K562 (cell line): ENCODE measurements around the gene RNF41. TPM values are rescaled to one million over a fixed set of nuclear protein-coding genes. Genes with fewer than 3 reads are reported as not detected.
A peak's percentile ranks its signal among the peaks of the same experiment; 100 is the strongest.

Experiments
- ETV6 ChIP-seq, 3 experiments: fragments of 150-350 bp in 1 of 3; sonication (generic) in 1 of 3; formaldehyde crosslinking in 1 of 3; IDR thresholded peaks; 2 replicates each; pipeline versions ENCODE4 v1.6.1 to v1.8.0; 2014 to 2022; ENCODE audit warnings: borderline replicate concordance in 2 of 3, low read depth in 2 of 3, antibody characterized with exemption in 1 of 3, low read length in 1 of 3, mild to moderate bottlenecking in 1 of 3, missing genetic modification reagents in 1 of 3
- GTF2E2 ChIP-seq: fragments of 200-800 bp; sonication (Bioruptor generic); IDR thresholded peaks from 2 replicates; pipeline ENCODE4 v1.6.1; 2016; ENCODE audit warnings: missing genetic modification characterization, missing compliant biosample characterization
- PHF20 ChIP-seq: fragments of 450-650 bp; IDR thresholded peaks from 2 replicates; pipeline ENCODE4 v1.6.1; 2018; ENCODE audit not compliant: partially characterized antibody
- PKNOX1 ChIP-seq: fragments of 450-650 bp; IDR thresholded peaks from 2 replicates; pipeline ENCODE4 v1.6.1; 2016
- STAT5A ChIP-seq: IDR thresholded peaks from 2 replicates; pipeline ENCODE4 v1.6.1; 2012; ENCODE audit warnings: low read length, inconsistent platforms, borderline replicate concordance
- TAF1 ChIP-seq: IDR thresholded peaks from 2 replicates; pipeline ENCODE4 v1.6.1; 2011; ENCODE audit warnings: mild to moderate bottlenecking, low read length, moderate library complexity; ENCODE audit not compliant: insufficient read depth, control insufficient read depth, severe bottlenecking; ENCODE audit errors: extremely low read depth
- TOE1 ChIP-seq, 2 experiments: fragments of 450-650 bp in 1 of 2; sonication (generic) in 1 of 2; formaldehyde crosslinking in 1 of 2; IDR thresholded peaks; 2 replicates each; pipeline versions ENCODE4 v1.7.1 to v1.8.0; 2016 to 2022; ENCODE audit warnings: borderline replicate concordance in 2 of 2, mild to moderate bottlenecking in 2 of 2, antibody characterized with exemption in 1 of 2, inconsistent platforms in 1 of 2, low read depth in 1 of 2, missing genetic modification reagents in 1 of 2, moderate library complexity in 1 of 2
- TRIM28 ChIP-seq: fragments of 450-650 bp; IDR thresholded peaks from 2 replicates; pipeline ENCODE4 v1.6.1; 2017
- ZNF79 ChIP-seq: fragments of 250-450 bp; sonication (Bioruptor Pico); IDR thresholded peaks from 2 replicates; pipeline ENCODE4 v1.4.0; 2020; ENCODE audit warnings: low read depth, mild to moderate bottlenecking, moderate library complexity
- ZZZ3 ChIP-seq: fragments of 450-650 bp; IDR thresholded peaks from 2 replicates; pipeline ENCODE4 v1.6.1; 2016; ENCODE audit warnings: antibody characterized with exemption, mild to moderate bottlenecking, moderate library complexity
- polyA plus RNA-seq, 8 experiments: library from polyadenylated mRNA; depleted of rRNA in 4 of 8; stranded (reverse) in 5 of 8; unstranded in 3 of 8; fragments of >200 nt; fragmentation: Nextera tagmentation in 2 of 8; fragmentation: Illumina TruSeq in 1 of 8; extraction: Ambion mirVana in 2 of 8; extraction: Trizol in 1 of 8; gene quantifications; 2 replicates each; pipeline versions ENCODE4 v1.2.1 to v1.2.3, GENCODE V29; 2011 to 2014; ENCODE audit warnings: inconsistent platforms in 1 of 8, missing spikeins in 1 of 8
- total RNA-seq, 7 experiments: library from RNA; depleted of rRNA in 6 of 7; stranded (reverse); fragments of >200 nt in 6 of 7; fragmentation: Illumina TruSeq in 2 of 7; extraction: Trizol in 2 of 7; gene quantifications; 2 replicates each; pipeline versions ENCODE4 v1.2.1 to v1.2.3, GENCODE V29; 2011 to 2021; ENCODE audit warnings: low replicate concordance in 1 of 7
- TF ChIP-seq, protein P1 (sequence below): fragments of 450-650 bp; formaldehyde crosslinking; IDR thresholded peaks from 2 replicates; pipeline ENCODE4 v1.4.0; 2022; ENCODE audit warnings: missing genetic modification characterization

RNF41 gene
- total and polyA plus RNA-seq, 9 of the 15 experiments (the other 6 are each of a cell fraction or from before 2014, with no cell fraction given) = 28.2 to 46.8 (median 33.8) TPM

DNA sequence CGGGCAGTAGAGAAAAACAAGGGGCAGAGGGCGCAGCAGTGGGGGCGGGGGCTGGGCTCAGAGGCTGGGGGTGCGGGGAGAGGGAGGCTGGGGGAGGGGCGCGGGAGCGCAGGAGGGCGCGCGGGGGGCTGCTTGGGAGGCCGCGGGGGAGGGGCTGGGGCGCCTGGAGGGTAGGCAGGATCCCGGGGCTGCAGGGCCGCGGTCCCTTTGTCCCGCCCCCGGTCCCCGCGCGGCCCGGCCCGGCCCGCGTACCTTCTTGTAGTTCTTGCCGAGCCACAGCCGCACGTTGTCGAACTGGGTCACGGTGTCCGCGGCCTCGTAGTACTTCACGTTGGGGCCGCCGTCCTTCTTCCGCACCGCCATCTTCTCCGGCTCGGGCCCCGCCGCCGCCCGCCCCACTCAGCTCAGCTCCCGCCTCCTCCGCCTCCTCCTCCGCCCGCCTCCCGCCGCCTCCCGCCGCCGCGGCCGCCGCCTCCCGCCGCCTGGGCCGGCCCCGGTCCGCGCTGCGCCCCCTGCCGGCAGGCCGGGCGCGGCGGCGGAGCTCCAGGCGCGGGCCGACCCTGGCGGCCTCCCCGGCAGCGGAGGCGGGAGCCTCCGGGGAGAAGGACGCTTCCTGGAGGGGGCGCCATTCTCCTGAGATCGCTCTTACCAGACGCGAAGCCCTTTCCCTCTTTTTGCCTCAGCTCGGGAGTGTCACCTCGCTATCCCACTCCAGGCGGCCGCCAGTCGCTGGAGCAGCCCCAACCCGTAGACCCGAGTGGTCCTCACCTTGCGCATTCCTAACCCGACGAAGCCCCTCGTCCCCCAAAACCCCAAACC is 32.4 kb downstream of the RNF41 start, which contains the start of gene SMARCC2 (continued):
- TF ChIP-seq, protein P1, sequence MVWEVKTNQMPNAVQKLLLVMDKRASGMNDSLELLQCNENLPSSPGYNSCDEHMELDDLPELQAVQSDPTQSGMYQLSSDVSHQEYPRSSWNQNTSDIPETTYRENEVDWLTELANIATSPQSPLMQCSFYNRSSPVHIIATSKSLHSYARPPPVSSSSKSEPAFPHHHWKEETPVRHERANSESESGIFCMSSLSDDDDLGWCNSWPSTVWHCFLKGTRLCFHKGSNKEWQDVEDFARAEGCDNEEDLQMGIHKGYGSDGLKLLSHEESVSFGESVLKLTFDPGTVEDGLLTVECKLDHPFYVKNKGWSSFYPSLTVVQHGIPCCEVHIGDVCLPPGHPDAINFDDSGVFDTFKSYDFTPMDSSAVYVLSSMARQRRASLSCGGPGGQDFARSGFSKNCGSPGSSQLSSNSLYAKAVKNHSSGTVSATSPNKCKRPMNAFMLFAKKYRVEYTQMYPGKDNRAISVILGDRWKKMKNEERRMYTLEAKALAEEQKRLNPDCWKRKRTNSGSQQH (CRISPR knock-in tag) = 0 out of 2 replicates have a peak, but pooled peaks have one; percentile 14
- TF ChIP-seq STAT5A (no peak), ZNF79 (CRISPR knock-in tag) (no peak), GTF2E2 (tag) (no peak; the same call in 1 of the 2 replicates), PHF20 (no peak), ETV6 (IDR thresholded peaks at IDR 0.05; ENCODE audit: borderline replicate concordance in 1 of 2, low read depth in 2 of 2, low read length in 1 of 2) (no peak), ETV6 (CRISPR knock-in tag; IDR thresholded peaks at IDR 0.05; ENCODE audit: borderline replicate concordance) (no peak), PKNOX1 (no peak), TOE1 (IDR thresholded peaks at IDR 0.05; ENCODE audit: borderline replicate concordance) (peak; percentile 27; the same call in 1 of the 2 replicates), TOE1 (CRISPR knock-in tag; IDR thresholded peaks at IDR 0.05; ENCODE audit: borderline replicate concordance, low read depth) (no peak), TAF1 (peak; percentile 59), ZZZ3 (no peak), TRIM28 (no peak)
